HepG2 (cell line): ENCODE results near the gene ID3. TPM values are rescaled to one million over a fixed set of nuclear protein-coding genes. Genes with fewer than 3 reads are reported as not detected.

ENCODE experiments used
- ERF ChIP-seq: IDR thresholded peaks from 2 replicates; pipeline ENCODE4 v1.6.1; 2018; ENCODE audit warnings: missing biosample characterization, missing genetic modification reagents
- GTF3A ChIP-seq: sonication (generic); formaldehyde crosslinking; conservative IDR thresholded peaks from 2 replicates; pipeline ENCODE4 v1.4.0; 2020; ENCODE audit warnings: mild to moderate bottlenecking, missing genetic modification reagents
- HNF1A ChIP-seq, 2 experiments: sonication (generic) in 1 of 2; formaldehyde crosslinking in 1 of 2; IDR thresholded peaks; 2 replicates each; pipeline versions ENCODE4 v1.4.0 to v1.6.1; 2016 to 2020; ENCODE audit warnings: borderline replicate concordance in 1 of 2, low read depth in 1 of 2, mild to moderate bottlenecking in 1 of 2, missing genetic modification reagents in 1 of 2
- KLF12 ChIP-seq: sonication (generic); formaldehyde crosslinking; IDR thresholded peaks from 2 replicates; pipeline ENCODE4 v1.4.0; 2020; ENCODE audit warnings: missing genetic modification reagents, borderline replicate concordance
- MTERF4 ChIP-seq: sonication (generic); formaldehyde crosslinking; IDR thresholded peaks from 2 replicates; pipeline ENCODE4 v1.8.0; 2023; ENCODE audit warnings: mild to moderate bottlenecking, missing genetic modification reagents
- NCOA5 ChIP-seq: sonication (generic); formaldehyde crosslinking; IDR thresholded peaks from 2 replicates; pipeline ENCODE4 v1.4.0; 2020; ENCODE audit warnings: missing genetic modification reagents
- NFKBIZ ChIP-seq: IDR thresholded peaks from 2 replicates; pipeline ENCODE4 v1.6.1; 2018; ENCODE audit warnings: missing genetic modification reagents, missing compliant biosample characterization
- NR2F6 ChIP-seq, 2 experiments: IDR thresholded peaks; 2 replicates each; pipeline ENCODE4 v1.6.1; 2016; ENCODE audit warnings: antibody characterized with exemption in 1 of 2, mild to moderate bottlenecking in 1 of 2
- SKI ChIP-seq: fragments of 450-650 bp; IDR thresholded peaks from one replicate; pipeline ENCODE4 v1.6.1; 2018; ENCODE audit warnings: mild to moderate bottlenecking; ENCODE audit not compliant: partially characterized antibody
- ZFP82 ChIP-seq: sonication (generic); formaldehyde crosslinking; IDR thresholded peaks from 2 replicates; pipeline ENCODE4 v1.5.1; 2020; ENCODE audit warnings: mild to moderate bottlenecking, missing genetic modification reagents, borderline replicate concordance
- ZNF20 ChIP-seq: sonication (generic); formaldehyde crosslinking; IDR thresholded peaks from 2 replicates; pipeline ENCODE4 v1.4.0; 2020; ENCODE audit warnings: mild to moderate bottlenecking, moderate library complexity, missing genetic modification reagents
- ZNF260 ChIP-seq: sonication (generic); formaldehyde crosslinking; IDR thresholded peaks from 2 replicates; pipeline ENCODE4 v1.4.0; 2020; ENCODE audit warnings: missing genetic modification reagents, low read depth, mild to moderate bottlenecking, borderline replicate concordance
- ZNF280D ChIP-seq: sonication (generic); formaldehyde crosslinking; IDR thresholded peaks from 2 replicates; pipeline ENCODE4 v1.5.1; 2020; ENCODE audit warnings: mild to moderate bottlenecking, missing genetic modification reagents
- ZNF564 ChIP-seq: sonication (generic); formaldehyde crosslinking; IDR thresholded peaks from 2 replicates; pipeline ENCODE4 v1.8.1; 2023; ENCODE audit warnings: mild to moderate bottlenecking, missing genetic modification reagents
- ZNF580 ChIP-seq: IDR thresholded peaks from 2 replicates; pipeline ENCODE4 v1.6.1; 2016; ENCODE audit warnings: low read depth, borderline replicate concordance
- ZNF589 ChIP-seq: sonication (generic); formaldehyde crosslinking; conservative IDR thresholded peaks from 2 replicates; pipeline ENCODE4 v1.8.0; 2022; ENCODE audit warnings: mild to moderate bottlenecking, moderate library complexity, missing genetic modification reagents
- polyA plus RNA-seq, 8 experiments: library from polyadenylated mRNA; depleted of rRNA in 3 of 8; stranded (reverse) in 7 of 8; unstranded in 1 of 8; fragments of >200 nt; fragmentation: Illumina TruSeq in 4 of 8; extraction: Trizol in 4 of 8; gene quantifications; 2 replicates each; pipeline versions ENCODE4 v1.2.1 to v1.2.3, GENCODE V29; 2011 to 2016; ENCODE audit warnings: low read depth in 4 of 8, missing spikeins in 1 of 8, mixed read lengths in 1 of 8; ENCODE audit not compliant: insufficient read depth in 1 of 8
- total RNA-seq, 5 experiments: library from RNA; depleted of rRNA; stranded (reverse); fragments of >200 nt; fragmentation: Illumina TruSeq; extraction: Trizol; gene quantifications; 2 replicates each; pipeline ENCODE4 v1.2.3, GENCODE V29; 2016; ENCODE audit warnings: low read depth in 1 of 5
- TF ChIP-seq, protein P1 (sequence below): sonication (generic); formaldehyde crosslinking; IDR thresholded peaks from 2 replicates; pipeline ENCODE4 v1.4.0; 2020; ENCODE audit warnings: missing genetic modification reagents, low read depth, mild to moderate bottlenecking, borderline replicate concordance
- TF ChIP-seq, protein P2 (sequence below): sonication (generic); formaldehyde crosslinking; IDR thresholded peaks from 2 replicates; pipeline ENCODE4 v1.4.0; 2020; ENCODE audit warnings: mild to moderate bottlenecking, missing genetic modification reagents

The ID3 gene
- total and polyA plus RNA-seq, 2 of the 13 experiments (the other 11 are each of a cell fraction or from before 2014, with no cell fraction given), result 64.8 to 115 TPM

DNA sequence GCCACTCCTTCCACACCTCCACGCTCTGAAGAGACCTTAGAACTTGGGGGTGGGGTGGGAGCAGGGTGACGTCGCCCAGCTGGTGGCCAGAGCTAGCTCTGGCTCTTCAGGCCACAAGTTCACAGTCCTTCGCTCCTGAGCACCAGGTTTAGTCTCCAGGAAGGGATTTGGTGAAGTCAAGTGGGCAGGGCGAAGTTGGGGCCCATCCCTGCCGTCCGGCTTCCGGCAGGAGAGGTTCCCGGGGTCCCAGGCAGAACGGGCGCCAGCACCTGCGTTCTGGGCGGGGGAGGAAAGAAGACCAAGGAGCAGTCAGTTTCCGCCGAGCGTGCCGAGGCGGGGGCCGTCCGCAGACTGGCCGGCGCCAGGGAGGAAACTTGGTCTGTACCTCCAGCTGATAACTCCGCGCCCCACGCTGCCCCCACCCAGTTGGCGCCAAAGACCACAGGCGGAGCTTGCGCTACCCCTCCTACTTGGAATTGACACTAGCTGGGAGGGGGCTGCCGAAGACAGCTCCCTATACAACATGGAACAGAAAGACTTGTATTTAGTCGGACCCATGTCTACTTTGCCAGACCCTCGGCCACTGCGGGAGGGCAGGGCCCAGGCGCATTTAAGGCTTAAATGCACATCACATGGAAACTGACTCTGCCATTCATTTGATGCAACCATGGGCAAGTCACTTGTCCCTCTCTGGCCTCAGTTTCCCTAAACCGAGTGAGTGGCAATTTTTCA lies 995 bp downstream of the ID3 start (continued):
- no peak for TF ChIP-seq HNF1A (IDR thresholded peaks at IDR 0.05; ENCODE audit: low read depth)
- no peak for TF ChIP-seq HNF1A (CRISPR knock-in tag; IDR thresholded peaks at IDR 0.05; ENCODE audit: borderline replicate concordance)
- no peak for TF ChIP-seq NCOA5 (CRISPR knock-in tag)
- TF ChIP-seq SKI, result peak; percentile 59
- TF ChIP-seq ZNF280D (CRISPR knock-in tag), result no peak
- TF ChIP-seq ZNF20 (CRISPR knock-in tag), result no peak
- 0 out of 2 replicates have a peak, but pooled peaks have one; percentile 19 for TF ChIP-seq MTERF4
- peak; percentile 63; the same call in 1 of the 2 replicates for TF ChIP-seq ERF (CRISPR knock-in tag)
- TF ChIP-seq, protein P1, sequence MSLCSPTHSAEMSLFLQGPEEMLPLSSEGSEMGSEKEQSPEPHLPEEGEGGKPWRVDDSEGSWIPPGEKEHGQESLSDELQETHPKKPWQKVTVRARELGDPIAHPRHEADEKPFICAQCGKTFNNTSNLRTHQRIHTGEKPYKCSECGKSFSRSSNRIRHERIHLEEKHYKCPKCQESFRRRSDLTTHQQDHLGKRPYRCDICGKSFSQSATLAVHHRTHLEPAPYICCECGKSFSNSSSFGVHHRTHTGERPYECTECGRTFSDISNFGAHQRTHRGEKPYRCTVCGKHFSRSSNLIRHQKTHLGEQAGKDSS (CRISPR knock-in tag), result no peak
- TF ChIP-seq ZFP82 (CRISPR knock-in tag), result no peak
- TF ChIP-seq NFKBIZ (CRISPR knock-in tag), result no peak
- peak; percentile 37; the same call in 1 of the 2 replicates for TF ChIP-seq ZNF580 (CRISPR knock-in tag)
- TF ChIP-seq ZNF589 (CRISPR knock-in tag), result 0 out of 2 replicates have a peak, but pooled peaks have one; percentile 51
- TF ChIP-seq GTF3A (CRISPR knock-in tag), result no peak
- TF ChIP-seq, protein P2, sequence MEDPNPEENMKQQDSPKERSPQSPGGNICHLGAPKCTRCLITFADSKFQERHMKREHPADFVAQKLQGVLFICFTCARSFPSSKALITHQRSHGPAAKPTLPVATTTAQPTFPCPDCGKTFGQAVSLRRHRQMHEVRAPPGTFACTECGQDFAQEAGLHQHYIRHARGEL (CRISPR knock-in tag), result no peak
- TF ChIP-seq KLF12, result no peak
- no peak for TF ChIP-seq NR2F6 (IDR thresholded peaks at IDR 0.05)
- TF ChIP-seq NR2F6 (CRISPR knock-in tag; IDR thresholded peaks at IDR 0.05), result peak; percentile 8; the same call in 1 of the 2 replicates
- no peak for TF ChIP-seq ZNF260 (CRISPR knock-in tag)
- TF ChIP-seq ZNF564 (CRISPR knock-in tag), result peak; percentile 52; the same call in 1 of the 2 replicates
